Psoas muscle (tissue), 8 donors: Measurements from ENCODE around the gene FAM149A. TPM values are rescaled to one million over a fixed set of nuclear protein-coding genes. Genes with fewer than 3 reads are reported as not detected.

ENCODE experiments used
- ATAC-seq, 4 donors: fragments of 200-7000 bp; cut with Tn5 transposase; one replicate each; pipeline ENCODE4 v1.9.1; 2020; ENCODE audit warnings: moderate library complexity in 3 of 4, mild to moderate bottlenecking in 2 of 4
- DNase-seq, 2 donors: peaks; one replicate each; pipeline ENCODE4 v3.0.0-alpha.2; 2020
- H3K27ac ChIP-seq: fragments of 200-600 bp; one replicate; pipeline ENCODE4 v1.8.0; 2022
- H3K27me3 ChIP-seq, 3 donors: fragments of 200-600 bp in 1 of 3; one replicate each; pipeline versions ENCODE4 v1.6.1 to v1.8.0; 2013 to 2022; ENCODE audit warnings: low read length in 2 of 3, mild to moderate bottlenecking in 2 of 3, moderate library complexity in 1 of 3; ENCODE audit not compliant: insufficient read depth in 3 of 3
- H3K36me3 ChIP-seq, 2 donors: fragments of 200-600 bp in 1 of 2; one replicate each; pipeline versions ENCODE4 v1.6.1 to v1.8.0; 2013 to 2022; ENCODE audit warnings: low read depth in 1 of 2, mild to moderate bottlenecking in 1 of 2, moderate library complexity in 1 of 2; ENCODE audit not compliant: insufficient read depth in 1 of 2
- H3K4me1 ChIP-seq: fragments of 200-600 bp; one replicate; pipeline ENCODE4 v1.8.0; 2022
- H3K4me3 ChIP-seq: fragments of 200-600 bp; one replicate; pipeline ENCODE4 v1.8.0; 2022; ENCODE audit warnings: mild to moderate bottlenecking
- H3K9me3 ChIP-seq: fragments of 200-600 bp; one replicate; pipeline ENCODE4 v1.8.0; 2022
- CTCF ChIP-seq: fragments of 200-600 bp; IDR thresholded peaks from one replicate; pipeline ENCODE4 v1.8.0; 2022; ENCODE audit warnings: antibody characterized with exemption
- WGBS, 3 donors: extraction: QIAGEN DNeasy Blood & Tissue Kit; methylation state at CpG; one replicate each; pipeline versions ENCODE4 v1.1.6 to v1.1.7; 2013; 5-methylcytosine and 5-hydroxymethylcytosine counted together
- intact Hi-C, 2 donors: fragments of 100-400 bp; cut with DNase I; formaldehyde crosslinking; loops; one replicate each; pipeline versions ENCODE4 v1.11.0 to v1.14.2; 2022
- polyA plus RNA-seq, 3 donors: library from polyadenylated mRNA; stranded (reverse); fragments of 200-250 nt; gene quantifications; one replicate each; pipeline ENCODE4 v1.2.3, GENCODE V29; 2013
- total RNA-seq, 4 donors: library from RNA; stranded (reverse); fragmentation: NEBNext Ultra II Directional in 2 of 4; extraction: Animal tissue kit (Norgen Biotek cat#: 25700) in 2 of 4; gene quantifications; one replicate each; pipeline versions ENCODE4 v1.2.1 to v1.2.4, GENCODE V29; 2021 to 2023
- donor health status: healthy with polysubstance abuse.
- donor health status: DM: no; HTN: no; CAD: no; lungs with moderate emphysema.
- donor health status: Bipolar disorder and iron deficiency.
- donor health status: healthy.
- donor health status: DM: yes; HTN: yes; CAD: no.
- donor health status: DM: no; HTN: no; CAD: no.
- donor health status: DM: no; HTN: no; CAD: no.
- donor health status: DM: yes; HTN: yes; CAD: no.

FAM149A gene
- total and polyA plus RNA-seq, 7 donors: 1.0 to 9.0 (median 5.8) TPM

GRCh38 chr4:186169945-186170802, 65.7 kb downstream of the FAM149A start:
- ATAC-seq: no peak
- DNase-seq: no peak
- Histone ChIP-seq H3K9me3 (no peaks in the 10 kb centered on the region), H3K4me3 (no peak overlapping the region), H3K36me3 (no peaks in the 10 kb centered on the region), H3K27me3 (no peaks in the 10 kb centered on the region), H3K4me1 (no peaks in the 10 kb centered on the region), H3K27ac (no peak overlapping the region)
- no peak for TF ChIP-seq CTCF
- intact Hi-C loops: no loop called here
- 84 to 88% (median 84%) methylated on average over 16 of the region's 16 CpGs for WGBS, 3 donors

- ATAC-seq: no peak
- H3K27ac ChIP-seq: no peak overlapping the region
- TF ChIP-seq CTCF: no peak
- no peak overlapping the region for H3K4me3 ChIP-seq
- H3K36me3 ChIP-seq: no peaks in the 10 kb centered on the region
- no peak for DNase-seq
- intact Hi-C loops: no loop called here
- H3K9me3 ChIP-seq: no peaks in the 10 kb centered on the region
- WGBS, 3 donors: 86 to 87% (median 86%) methylated on average over 13 of the region's 13 CpGs
- H3K4me1 ChIP-seq: no peaks in the 10 kb centered on the region
- no peaks in the 10 kb centered on the region for H3K27me3 ChIP-seq
These were observed 66.5 kb downstream of the FAM149A start for GRCh38 chr4:186170966-186171365.

GRCh38 chr4:186172546-186172945, 68.0 kb downstream of the FAM149A start:
- ATAC-seq: no peak
- WGBS, 3 donors: 65 to 67% methylated on average over 8 of the region's 8 CpGs; no CpG with 5 or more reads in 1 of the 3 donors
- intact Hi-C loops: no loop called here
- H3K4me1 ChIP-seq: no peaks in the 10 kb centered on the region
- no peaks in the 10 kb centered on the region for H3K27me3 ChIP-seq
- no peak overlapping the region for H3K27ac ChIP-seq
- TF ChIP-seq CTCF: no peak
- no peaks in the 10 kb centered on the region for H3K9me3 ChIP-seq
- no peaks in the 10 kb centered on the region for H3K36me3 ChIP-seq
- DNase-seq: no peak
- H3K4me3 ChIP-seq: no peak overlapping the region

- Histone ChIP-seq H3K4me3 (no peak overlapping the region), H3K9me3 (no peaks in the 10 kb centered on the region), H3K27ac (no peak overlapping the region), H3K4me1 (peaks cover 13% of the 10 kb centered on the region), H3K36me3 (no peaks in the 10 kb centered on the region), H3K27me3 (no peaks in the 10 kb centered on the region)
- 65 to 98% (median 84%) methylated on average over 3 of the region's 3 CpGs for WGBS, 3 donors
- no peak for ATAC-seq
- intact Hi-C loops: no loop called here
- DNase-seq: no peak
- TF ChIP-seq CTCF: no peak
These were observed 83.6 kb downstream of the FAM149A start for GRCh38 chr4:186188107-186188506.
